A549 (cell line): Measurements from ENCODE around the gene PDLIM5.

ENCODE experiments used
- CBX2 ChIP-seq: fragments of 200-600 bp; sonication (generic); IDR thresholded peaks from 2 replicates; pipeline ENCODE4 v1.6.1; 2016; ENCODE audit warnings: low read depth, mild to moderate bottlenecking, borderline replicate concordance
- CHD2 ChIP-seq: fragments of 150-350 bp; IDR thresholded peaks from 2 replicates; pipeline ENCODE4 v1.6.1; 2014; ENCODE audit warnings: low read length; ENCODE audit not compliant: partially characterized antibody
- EP300 ChIP-seq, 2 experiments: fragments of >200 bp; sonication (Bioruptor Twin); formaldehyde crosslinking; IDR thresholded peaks; 2 replicates in 1 of 2; 3 replicates in 1 of 2; pipeline ENCODE4 v1.6.1; 2016 to 2017
- HDAC2 ChIP-seq: fragments of 200-600 bp; sonication (generic); IDR thresholded peaks from 2 replicates; pipeline ENCODE4 v1.6.1; 2016
- MAFK ChIP-seq: fragments of 450-650 bp; IDR thresholded peaks from 2 replicates; pipeline ENCODE4 v1.6.1; 2014; ENCODE audit not compliant: partially characterized antibody
- NR3C1 ChIP-seq: fragments of >200 bp; sonication (Bioruptor Twin); formaldehyde crosslinking; IDR thresholded peaks from 3 replicates; pipeline ENCODE4 v1.6.1; 2017
- POLR2A ChIP-seq: IDR thresholded peaks from 2 replicates; pipeline ENCODE4 v1.6.1; 2012; ENCODE audit warnings: mild to moderate bottlenecking, low read length
- POLR2AphosphoS2 ChIP-seq: conservative IDR thresholded peaks from 2 replicates; pipeline ENCODE4 v1.6.1; 2012; ENCODE audit warnings: low read length, improper control_type of control experiment, inconsistent platforms
- RFX5 ChIP-seq: fragments of 450-650 bp; IDR thresholded peaks from 2 replicates; pipeline ENCODE4 v1.7.1; 2014; ENCODE audit warnings: antibody characterized with exemption, mild to moderate bottlenecking, moderate library complexity
- TF ChIP-seq, protein P1 (sequence below): fragments of >200 bp; sonication (Bioruptor Twin); formaldehyde crosslinking; IDR thresholded peaks from 3 replicates; pipeline ENCODE4 v1.5.1; 2016

DNA sequence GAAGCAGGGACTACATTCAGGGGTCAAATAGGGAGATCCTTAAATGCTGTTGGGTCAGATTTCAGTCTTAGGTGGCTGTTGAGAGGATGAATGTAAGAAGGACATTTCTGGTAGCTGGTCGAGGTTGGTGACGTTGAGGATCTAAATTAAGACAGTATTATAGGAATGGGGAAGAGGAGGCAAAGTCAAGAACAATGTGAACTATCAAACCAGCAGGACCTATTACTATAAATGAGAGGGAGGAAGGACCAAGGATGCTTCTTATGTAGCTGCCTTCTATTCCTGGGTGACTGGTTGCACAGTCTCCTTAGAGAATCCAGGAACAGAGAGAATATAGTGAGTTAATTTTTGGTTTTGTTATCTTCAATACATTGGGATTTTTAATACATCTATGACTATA is 187.6 kb downstream of the PDLIM5 start:
- TF ChIP-seq EP300 (IDR thresholded peaks at IDR 0.05) (no peak), NR3C1 (no peak), POLR2AphosphoS2 (no peak), POLR2A (no peak), CBX2 (no peak), CHD2 (no peak), MAFK (no peak), RFX5 (no peak), HDAC2 (no peak)
- TF ChIP-seq, protein P1, sequence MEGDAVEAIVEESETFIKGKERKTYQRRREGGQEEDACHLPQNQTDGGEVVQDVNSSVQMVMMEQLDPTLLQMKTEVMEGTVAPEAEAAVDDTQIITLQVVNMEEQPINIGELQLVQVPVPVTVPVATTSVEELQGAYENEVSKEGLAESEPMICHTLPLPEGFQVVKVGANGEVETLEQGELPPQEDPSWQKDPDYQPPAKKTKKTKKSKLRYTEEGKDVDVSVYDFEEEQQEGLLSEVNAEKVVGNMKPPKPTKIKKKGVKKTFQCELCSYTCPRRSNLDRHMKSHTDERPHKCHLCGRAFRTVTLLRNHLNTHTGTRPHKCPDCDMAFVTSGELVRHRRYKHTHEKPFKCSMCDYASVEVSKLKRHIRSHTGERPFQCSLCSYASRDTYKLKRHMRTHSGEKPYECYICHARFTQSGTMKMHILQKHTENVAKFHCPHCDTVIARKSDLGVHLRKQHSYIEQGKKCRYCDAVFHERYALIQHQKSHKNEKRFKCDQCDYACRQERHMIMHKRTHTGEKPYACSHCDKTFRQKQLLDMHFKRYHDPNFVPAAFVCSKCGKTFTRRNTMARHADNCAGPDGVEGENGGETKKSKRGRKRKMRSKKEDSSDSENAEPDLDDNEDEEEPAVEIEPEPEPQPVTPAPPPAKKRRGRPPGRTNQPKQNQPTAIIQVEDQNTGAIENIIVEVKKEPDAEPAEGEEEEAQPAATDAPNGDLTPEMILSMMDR, result no peak
